Neural cell (in vitro differentiated cells): ENCODE data around the gene PDLIM3.

ENCODE experiments used
- CTCF ChIP-seq: fragments of 450-650 bp; IDR thresholded peaks from 2 replicates; pipeline ENCODE4 v1.5.1; 2014; ENCODE audit warnings: antibody characterized with exemption, mild to moderate bottlenecking, moderate library complexity; ENCODE audit not compliant: poor library complexity, severe bottlenecking
- POLR2AphosphoS5 ChIP-seq: IDR thresholded peaks from 2 replicates; pipeline ENCODE4 v1.6.1; 2012
- SMC3 ChIP-seq: fragments of 450-650 bp; conservative IDR thresholded peaks from 2 replicates; pipeline ENCODE4 v1.6.1; 2014; ENCODE audit warnings: antibody characterized with exemption, mild to moderate bottlenecking, moderate library complexity; ENCODE audit not compliant: poor library complexity

- TF ChIP-seq CTCF = no peak
- no peak for TF ChIP-seq SMC3
- no peak for TF ChIP-seq POLR2AphosphoS5
Observed at GRCh38 chr4:185479507-185479971, 55.8 kb downstream of the PDLIM3 start.
